HepG2 (cell line): Measurements from ENCODE around the gene ATXN7L3. TPM values are rescaled to one million over a fixed set of nuclear protein-coding genes. Genes with fewer than 3 reads are reported as not detected.

Source experiments
- ATAC-seq: fragments of 200-7000 bp; cut with Tn5 transposase; 3 replicates; pipeline ENCODE4 v1.9.1; 2020; ENCODE audit warnings: mild to moderate bottlenecking, moderate library complexity
- BruUV-seq: library from RNA; stranded (reverse); fragments of 400-500 nt; replicated peaks from 2 replicates; lab custom pipeline; 2021; lab: Mats Ljungman, UMichigan
- CTCF ChIA-PET: fragments of 300-600 bp; formaldehyde crosslinking; extraction: SDS; loops from one replicate; lab custom pipeline; 2021; ENCODE audit warnings: low total read pairs, inconsistent platforms, low intra/inter-chr PET ratio; lab: Yijun Ruan, JAX
- POLR2A ChIA-PET: fragments of 350-600 bp; sonication (Branson Sonifier 250); formaldehyde crosslinking; loops from one replicate; lab custom pipeline; 2020; ENCODE audit warnings: antibody characterized with exemption, inconsistent platforms; lab: Yijun Ruan, JAX
- DNase-seq: peaks from one replicate; pipeline ENCODE4 v3.0.0-alpha.2; 2015; ENCODE audit warnings: low spot score
- FAIRE-seq: peaks from 3 replicates; lab custom pipeline; 2011; peaks lifted over from hg19 to GRCh38; lab: Jason Lieb, UNC
- H2AFZ ChIP-seq: one replicate; pipeline ENCODE4 v1.6.1; 2011; ENCODE audit warnings: low read length, inconsistent platforms
- H3K27ac ChIP-seq: fragments of 300-600 bp; 3 replicates; pipeline ENCODE4 v1.8.0; 2011; ENCODE audit warnings: mixed run types, mild to moderate bottlenecking, mixed read lengths, low read length, inconsistent platforms; ENCODE audit not compliant: insufficient read depth; ENCODE audit errors: extremely low read length
- H3K27me3 ChIP-seq, 2 experiments: fragments of 200-600 bp in 1 of 2; 2 replicates in 1 of 2; 3 replicates in 1 of 2; pipeline versions ENCODE4 v1.6.0 to v1.8.0; 2011; ENCODE audit warnings: low read length in 2 of 2, mild to moderate bottlenecking in 2 of 2, moderate library complexity in 2 of 2, inconsistent platforms in 1 of 2; ENCODE audit not compliant: insufficient read depth in 2 of 2, control insufficient read depth in 1 of 2
- H3K36me3 ChIP-seq, 2 experiments: fragments of 200-600 bp in 1 of 2; replicated peaks in 1 of 2; 2 replicates in 1 of 2; 3 replicates in 1 of 2; pipeline versions ENCODE4 v1.5.1 to v1.8.0; 2011; ENCODE audit warnings: low read length in 2 of 2, inconsistent platforms in 1 of 2; ENCODE audit not compliant: insufficient read depth in 2 of 2, control insufficient read depth in 1 of 2
- H3K4me1 ChIP-seq: 2 replicates; pipeline ENCODE4 v1.5.1; 2012; ENCODE audit warnings: low read length, inconsistent platforms; ENCODE audit not compliant: insufficient read depth
- H3K4me2 ChIP-seq: 2 replicates; pipeline ENCODE4 v1.6.0; 2011; ENCODE audit warnings: low read depth, low read length, inconsistent platforms
- H3K4me3 ChIP-seq, 3 experiments: fragments of 200-600 bp in 1 of 3; sonication (generic), shearing (Covaris generic) in 1 of 3; replicated peaks in 1 of 3; 2 replicates each; pipeline ENCODE4 v1.5.1; 2011 to 2016; ENCODE audit warnings: low read length in 3 of 3, inconsistent platforms in 2 of 3, low read depth in 2 of 3, mild to moderate bottlenecking in 2 of 3, control low read depth in 1 of 3, mixed read lengths in 1 of 3; ENCODE audit not compliant: insufficient read depth in 1 of 3
- H3K79me2 ChIP-seq: one replicate; pipeline ENCODE4 v1.6.1; 2011; ENCODE audit warnings: low read length, inconsistent platforms; ENCODE audit not compliant: insufficient read depth
- H3K9ac ChIP-seq: 2 replicates; pipeline ENCODE4 v1.6.0; 2011; ENCODE audit warnings: mild to moderate bottlenecking, low read depth, low read length, inconsistent platforms; ENCODE audit not compliant: insufficient read depth
- H3K9me3 ChIP-seq: 2 replicates; pipeline ENCODE4 v1.5.1; 2012; ENCODE audit warnings: mild to moderate bottlenecking, low read length
- H4K20me1 ChIP-seq: 2 replicates; pipeline ENCODE4 v1.6.0; 2011; ENCODE audit warnings: inconsistent platforms, mild to moderate bottlenecking, low read length, moderate library complexity; ENCODE audit not compliant: insufficient read depth
- FOXJ3 ChIP-seq: sonication (generic); formaldehyde crosslinking; IDR thresholded peaks from 2 replicates; pipeline ENCODE4 v1.4.0; 2020; ENCODE audit warnings: missing genetic modification reagents, mild to moderate bottlenecking, borderline replicate concordance
- HOMEZ ChIP-seq: IDR thresholded peaks from 2 replicates; pipeline ENCODE4 v1.6.1; 2016; ENCODE audit warnings: low read depth
- HOXD1 ChIP-seq: sonication (generic); formaldehyde crosslinking; IDR thresholded peaks from 2 replicates; pipeline ENCODE4 v1.5.0; 2020; ENCODE audit warnings: missing genetic modification reagents
- KDM3A ChIP-seq: IDR thresholded peaks from 2 replicates; pipeline ENCODE4 v1.6.1; 2018; ENCODE audit warnings: low read depth, missing compliant biosample characterization
- NFIC ChIP-seq: IDR thresholded peaks from 2 replicates; pipeline ENCODE4 v1.6.1; 2012; ENCODE audit warnings: mild to moderate bottlenecking, low read length, inconsistent platforms
- NFKBIZ ChIP-seq: IDR thresholded peaks from 2 replicates; pipeline ENCODE4 v1.6.1; 2018; ENCODE audit warnings: missing genetic modification reagents, missing compliant biosample characterization
- POGZ ChIP-seq: sonication (generic); formaldehyde crosslinking; IDR thresholded peaks from 2 replicates; pipeline ENCODE4 v1.4.0; 2020; ENCODE audit warnings: mild to moderate bottlenecking, missing genetic modification reagents
- RBM22 ChIP-seq: fragments of 200-400 bp; formaldehyde crosslinking; optimal IDR thresholded peaks from 2 replicates; pipeline ENCODE3; 2017; ENCODE audit warnings: mild to moderate bottlenecking, low read length, moderate library complexity
- SMC3 ChIP-seq: IDR thresholded peaks from 2 replicates; pipeline ENCODE4 v1.6.1; 2011; ENCODE audit warnings: low read length, improper control_type of control experiment
- SRF ChIP-seq: IDR thresholded peaks from 2 replicates; pipeline ENCODE4 v1.6.1; 2011; ENCODE audit warnings: mild to moderate bottlenecking, low read depth, low read length, moderate library complexity
- ZNF160 ChIP-seq: sonication (generic); formaldehyde crosslinking; IDR thresholded peaks from 2 replicates; pipeline ENCODE4 v1.8.0; 2022; ENCODE audit warnings: mild to moderate bottlenecking, inconsistent platforms, missing genetic modification reagents
- ZNF260 ChIP-seq: sonication (generic); formaldehyde crosslinking; IDR thresholded peaks from 2 replicates; pipeline ENCODE4 v1.4.0; 2020; ENCODE audit warnings: missing genetic modification reagents, low read depth, mild to moderate bottlenecking, borderline replicate concordance
- WGBS: methylation state at CpG from one replicate; pipeline ENCODE4 v1.1.6; 2017; ENCODE audit warnings: low lambda C conversion rate; 5-methylcytosine and 5-hydroxymethylcytosine counted together
- in situ Hi-C: cut with HindIII; loops from 2 replicates; pipeline ENCODE4 v1.10.0; 2017; ENCODE audit warnings: low pct_unique_long_range_greater_than_20kb; ENCODE audit not compliant: extremely low pct_ligation_motif_present
- intact Hi-C: fragments of 100-400 bp; cut with micrococcal nuclease; formaldehyde crosslinking; loops from one replicate; pipeline ENCODE4 v1.10.0; 2022; ENCODE audit not compliant: unreplicated experiment
- polyA plus RNA-seq, 8 experiments: library from polyadenylated mRNA; depleted of rRNA in 3 of 8; stranded (reverse) in 7 of 8; unstranded in 1 of 8; fragments of >200 nt; fragmentation: Illumina TruSeq in 4 of 8; extraction: Trizol in 4 of 8; gene quantifications; 2 replicates each; pipeline versions ENCODE4 v1.2.1 to v1.2.3, GENCODE V29; 2011 to 2016; ENCODE audit warnings: low read depth in 4 of 8, missing spikeins in 1 of 8, mixed read lengths in 1 of 8; ENCODE audit not compliant: insufficient read depth in 1 of 8
- total RNA-seq, 5 experiments: library from RNA; depleted of rRNA; stranded (reverse); fragments of >200 nt; fragmentation: Illumina TruSeq; extraction: Trizol; gene quantifications; 2 replicates each; pipeline ENCODE4 v1.2.3, GENCODE V29; 2016; ENCODE audit warnings: low read depth in 1 of 5
- TF ChIP-seq, protein P1 (sequence below): sonication (generic); formaldehyde crosslinking; IDR thresholded peaks from 2 replicates; pipeline ENCODE4 v1.4.0; 2020; ENCODE audit warnings: mild to moderate bottlenecking, missing genetic modification reagents
- TF ChIP-seq, protein P2 (sequence below): sonication (generic); formaldehyde crosslinking; IDR thresholded peaks from 2 replicates; pipeline ENCODE4 v1.4.0; 2020; ENCODE audit warnings: missing genetic modification reagents

Gene ATXN7L3
- total and polyA plus RNA-seq, 2 of the 13 experiments (the other 11 are each of a cell fraction or from before 2014, with no cell fraction given) = 44.5 to 59.1 TPM

- no peaks in the 10 kb centered on the region for H3K27me3 ChIP-seq
- 98% methylated on average over 11 of the region's 11 CpGs for WGBS
- ChIA-PET POLR2A (interaction anchor here (1.4 kb wide), 1 partner anchor 10 kb away, joined by 8 read pairs; the partner anchor contains the start of gene ATXN7L3), CTCF (no interaction called here)
- peaks cover 27 to 61% of the 10 kb centered on the region in 2 experiments for H3K36me3 ChIP-seq
- H3K27ac ChIP-seq = no peak overlapping the region
- H2AFZ ChIP-seq = no peak overlapping the region
- no peak overlapping the region for H3K4me2 ChIP-seq
- no peak for ATAC-seq
- DNase-seq = no peak
- in situ Hi-C loops (no loop called here), intact Hi-C loops (no loop called here)
- TSS peak; percentile 12 for BruUV-seq
- no peak overlapping the region for H3K4me3 ChIP-seq
- H3K9ac ChIP-seq = no peak overlapping the region
- H3K9me3 ChIP-seq = no peaks in the 10 kb centered on the region
- no peak for FAIRE-seq
- no peaks in the 10 kb centered on the region for H4K20me1 ChIP-seq
- TF ChIP-seq, protein P1, sequence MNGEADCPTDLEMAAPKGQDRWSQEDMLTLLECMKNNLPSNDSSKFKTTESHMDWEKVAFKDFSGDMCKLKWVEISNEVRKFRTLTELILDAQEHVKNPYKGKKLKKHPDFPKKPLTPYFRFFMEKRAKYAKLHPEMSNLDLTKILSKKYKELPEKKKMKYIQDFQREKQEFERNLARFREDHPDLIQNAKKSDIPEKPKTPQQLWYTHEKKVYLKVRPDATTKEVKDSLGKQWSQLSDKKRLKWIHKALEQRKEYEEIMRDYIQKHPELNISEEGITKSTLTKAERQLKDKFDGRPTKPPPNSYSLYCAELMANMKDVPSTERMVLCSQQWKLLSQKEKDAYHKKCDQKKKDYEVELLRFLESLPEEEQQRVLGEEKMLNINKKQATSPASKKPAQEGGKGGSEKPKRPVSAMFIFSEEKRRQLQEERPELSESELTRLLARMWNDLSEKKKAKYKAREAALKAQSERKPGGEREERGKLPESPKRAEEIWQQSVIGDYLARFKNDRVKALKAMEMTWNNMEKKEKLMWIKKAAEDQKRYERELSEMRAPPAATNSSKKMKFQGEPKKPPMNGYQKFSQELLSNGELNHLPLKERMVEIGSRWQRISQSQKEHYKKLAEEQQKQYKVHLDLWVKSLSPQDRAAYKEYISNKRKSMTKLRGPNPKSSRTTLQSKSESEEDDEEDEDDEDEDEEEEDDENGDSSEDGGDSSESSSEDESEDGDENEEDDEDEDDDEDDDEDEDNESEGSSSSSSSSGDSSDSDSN = 0 out of 2 replicates have a peak, but pooled peaks have one; percentile 21
- peak; percentile 15 for TF ChIP-seq RBM22
- no peak for TF ChIP-seq ZNF160
- TF ChIP-seq SMC3 = no peak
- TF ChIP-seq KDM3A (CRISPR knock-in tag) = no peak
- H3K79me2 ChIP-seq = no peaks in the 10 kb centered on the region
- H3K4me1 ChIP-seq = no peaks in the 10 kb centered on the region
Measured at GRCh38 chr17:44209786-44210341, 10.2 kb upstream of the ATXN7L3 start.

DNA sequence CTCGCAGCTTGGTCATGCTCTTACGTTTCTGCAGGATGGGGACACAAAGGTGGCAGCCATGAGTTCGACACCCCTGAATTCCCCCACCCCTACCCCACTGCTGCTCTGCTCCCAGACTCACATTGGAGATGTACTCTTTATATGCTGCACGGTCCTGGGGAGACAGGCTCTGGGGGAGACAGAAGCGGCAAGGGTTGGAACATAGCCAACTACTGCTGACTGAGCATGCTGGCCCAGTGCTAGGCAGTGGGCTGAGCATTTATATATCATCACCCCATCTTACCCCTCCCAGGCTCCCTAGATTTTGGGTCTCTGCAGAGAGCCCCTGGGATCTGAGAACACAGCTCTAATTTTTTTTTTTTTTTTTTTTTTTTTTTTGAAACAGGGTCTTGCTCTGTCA, 8.1 kb upstream of the ATXN7L3 start:
- Histone ChIP-seq H3K9ac (no peak overlapping the region), H3K79me2 (no peaks in the 10 kb centered on the region), H2AFZ (no peak overlapping the region), H3K36me3 (peaks cover 22 to 46% of the 10 kb centered on the region in 2 experiments), H3K9me3 (no peaks in the 10 kb centered on the region), H3K27me3 (no peaks in the 10 kb centered on the region), H3K27ac (no peak overlapping the region), H4K20me1 (no peaks in the 10 kb centered on the region), H3K4me3 (no peak overlapping the region), H3K4me1 (peaks cover 14% of the 10 kb centered on the region; the same call in 1 of the 2 replicates), H3K4me2 (no peak overlapping the region)
- no TSS peak for BruUV-seq
- FAIRE-seq (no peak), DNase-seq (no peak), ATAC-seq (no peak)
- 100% methylated on average over 5 of the region's 5 CpGs for WGBS
- in situ Hi-C loops = no loop called here
- intact Hi-C loops = no loop called here
- ChIA-PET POLR2A (no interaction called here), CTCF (no interaction called here)
- TF ChIP-seq NFKBIZ (CRISPR knock-in tag) (no peak), FOXJ3 (CRISPR knock-in tag) (no peak), HOMEZ (CRISPR knock-in tag) (no peak), ZNF260 (CRISPR knock-in tag) (no peak), KDM3A (CRISPR knock-in tag) (no peak), POGZ (CRISPR knock-in tag) (no peak), HOXD1 (CRISPR knock-in tag) (no peak), SRF (no peak), NFIC (no peak)
- TF ChIP-seq, protein P2, sequence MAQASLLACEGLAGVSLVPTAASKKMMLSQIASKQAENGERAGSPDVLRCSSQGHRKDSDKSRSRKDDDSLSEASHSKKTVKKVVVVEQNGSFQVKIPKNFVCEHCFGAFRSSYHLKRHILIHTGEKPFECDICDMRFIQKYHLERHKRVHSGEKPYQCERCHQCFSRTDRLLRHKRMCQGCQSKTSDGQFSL (CRISPR knock-in tag) = no peak
